Pulmonary artery endothelial cell (primary cell): ENCODE measurements around the gene HAGHL. TPM values are rescaled to one million over a fixed set of nuclear protein-coding genes. Genes with fewer than 3 reads are reported as not detected.
"Not testable (repeated sequence)": the region's sequence is repeated elsewhere in the genome, so short reads cannot be mapped to it uniquely, and the experiment has no call there.

ENCODE experiments used
- DNase-seq: peaks from one replicate; pipeline ENCODE4 v3.0.0-alpha.2; 2011; ENCODE audit warnings: low read depth, low spot score
- total RNA-seq: library from RNA; depleted of rRNA; stranded (reverse); fragments of >200 nt; gene quantifications from 2 replicates; pipeline ENCODE4 v1.2.3, GENCODE V29; 2014

The HAGHL gene
- total RNA-seq, 1 donor from 2014 or later, result 17.6 TPM

DNA sequence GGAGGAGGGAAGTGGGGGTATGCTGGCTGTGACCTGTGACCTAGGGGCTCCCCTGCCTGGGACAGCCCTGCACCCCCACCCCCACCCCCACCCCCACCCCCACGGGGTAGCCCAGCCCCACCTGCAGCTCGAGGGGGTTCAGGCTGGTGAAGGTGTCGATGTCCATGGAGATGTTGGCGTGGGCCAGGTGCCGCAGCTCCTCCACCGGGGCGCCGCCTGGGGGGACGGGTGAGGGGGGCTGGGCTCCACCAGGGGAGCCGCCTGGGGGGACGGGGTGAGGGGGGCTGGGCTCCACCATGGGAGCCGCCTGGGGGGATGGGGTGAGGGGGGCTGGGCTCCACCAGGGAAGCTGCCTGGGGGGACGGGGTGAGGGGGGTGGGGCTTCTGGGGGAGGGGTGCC lies 43.5 kb downstream of the HAGHL start:
- DNase-seq, result no peak

DNA sequence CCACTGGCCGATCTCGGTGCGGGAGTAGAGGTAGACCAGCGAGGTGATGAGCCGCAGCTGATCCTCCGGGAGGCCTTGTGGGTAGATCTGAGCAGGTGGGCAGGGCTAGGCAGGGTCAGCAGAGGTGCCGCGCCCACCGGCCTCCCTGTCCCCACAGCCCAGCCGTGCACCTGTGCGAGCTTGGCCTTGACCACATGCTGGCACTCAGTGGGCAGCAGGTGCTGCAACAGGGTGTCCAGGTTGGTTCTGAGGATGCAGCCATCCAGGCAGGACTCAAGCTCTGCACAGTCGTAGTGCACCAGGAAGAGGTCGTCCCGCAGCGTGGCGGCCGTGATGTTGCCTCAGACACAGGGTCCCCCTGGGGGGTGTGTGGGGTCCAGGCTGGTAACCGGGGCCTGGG lies 46.1 kb downstream of the HAGHL start:
- no peak for DNase-seq

- no peak for DNase-seq
Observed at GRCh38 chr16:774086-775001, 47.4 kb downstream of the HAGHL start.

DNA sequence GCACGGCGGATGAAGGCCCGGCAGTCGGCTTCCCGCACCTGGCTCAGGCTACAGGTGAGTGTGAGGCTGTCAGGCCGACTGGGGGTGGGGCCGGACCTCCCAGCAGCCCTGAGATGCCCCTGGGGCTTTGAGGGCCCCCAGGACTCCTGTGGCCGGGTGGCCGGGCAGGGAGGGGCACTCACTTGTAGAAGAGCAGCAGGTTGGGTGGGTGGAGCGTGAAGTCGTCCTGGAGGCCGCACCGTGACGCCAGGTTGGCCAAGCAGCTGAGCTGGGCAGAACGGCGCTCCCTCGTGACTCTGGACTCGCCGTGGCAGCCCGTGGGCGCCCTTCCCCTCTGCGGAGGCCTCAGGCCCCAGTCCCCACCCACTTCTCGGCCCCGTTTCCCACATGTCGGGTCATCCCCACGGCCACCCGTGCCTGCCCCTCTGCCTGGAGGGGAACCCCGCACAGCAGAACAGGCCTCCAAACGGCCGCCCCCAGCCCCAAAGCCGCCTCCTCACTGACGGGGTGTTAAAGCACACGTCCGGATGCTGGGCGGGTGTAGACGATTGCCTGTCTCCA lies 48.4 kb downstream of the HAGHL start:
- no peak for DNase-seq

DNA sequence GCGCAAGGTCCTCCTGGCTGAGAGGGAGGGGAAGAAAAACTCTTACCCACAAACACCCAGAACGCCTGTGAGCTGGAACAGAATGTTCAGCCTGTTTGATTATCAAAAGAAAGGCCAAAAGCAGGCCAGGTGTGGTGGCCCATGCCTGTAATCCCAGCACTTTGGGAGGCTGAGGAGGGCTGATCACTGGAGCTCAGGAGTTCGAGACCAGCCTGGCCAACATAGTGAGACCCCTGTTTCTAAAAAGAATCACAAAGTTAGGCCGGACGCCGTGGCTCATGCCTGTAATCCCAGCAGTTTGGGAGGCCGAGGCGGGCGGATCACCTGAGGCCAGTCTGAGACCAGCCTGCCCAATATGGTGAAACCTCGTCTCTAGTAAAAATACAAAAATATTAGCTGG lies 49.4 kb downstream of the HAGHL start:
- not testable (repeated sequence) for DNase-seq

DNA sequence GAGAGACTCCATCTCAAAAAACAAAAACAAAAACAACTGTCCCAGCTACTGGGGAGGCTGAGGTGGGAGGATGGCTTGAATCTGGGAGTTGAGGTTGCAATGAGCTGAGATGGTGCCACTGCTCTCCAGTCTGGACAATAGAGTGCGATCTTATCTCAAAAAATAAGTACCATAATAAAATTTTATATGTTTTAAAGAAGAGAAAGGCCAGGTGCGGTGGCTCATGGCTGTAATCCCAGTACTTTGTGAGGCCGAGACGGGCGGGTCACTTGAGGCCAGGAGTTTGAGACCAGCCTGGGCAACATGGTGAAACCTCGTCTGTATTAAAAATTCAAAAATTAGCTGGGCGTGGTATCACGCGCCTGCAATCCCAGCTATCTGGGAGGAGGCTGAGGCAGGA lies 49.9 kb downstream of the HAGHL start:
- no peak for DNase-seq

GRCh38 chr16:777826-778225 lies 50.9 kb downstream of the HAGHL start:
- DNase-seq, result no peak

DNA sequence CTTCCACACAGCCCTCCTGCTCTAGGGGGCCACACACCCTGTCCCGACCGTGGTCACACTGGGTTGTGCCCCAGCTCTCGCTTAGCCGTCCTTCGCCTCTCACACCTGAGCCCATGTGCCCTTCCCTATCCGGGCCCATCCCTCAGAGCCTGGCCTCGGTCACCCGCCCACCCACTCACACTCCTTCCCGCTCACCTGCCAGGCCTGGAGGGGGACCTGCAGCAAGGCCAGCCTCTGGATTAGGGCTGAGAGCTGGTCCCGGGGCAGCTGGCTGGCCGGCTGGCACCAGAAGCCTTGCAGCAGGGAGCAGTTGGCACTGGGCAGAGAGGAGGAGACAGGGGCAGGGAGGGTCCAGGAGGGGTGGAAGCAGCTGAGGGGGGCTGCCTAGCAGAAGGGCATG lies 51.5 kb downstream of the HAGHL start:
- DNase-seq, result no peak

- no peak for DNase-seq
Observed at GRCh38 chr16:778909-779527, 52.1 kb downstream of the HAGHL start.

Other genes with a start within 250 kb of the HAGHL start
- 39.0 and 40.7 TPM in 2 replicates for gene CAPN15, start 199.4 kb upstream of the HAGHL start, total RNA-seq
- not detected in 2 replicates for gene PRR35, start 166.7 kb upstream of the HAGHL start, total RNA-seq
- 0.71 and 2.1 TPM in 2 replicates for gene NHLRC4, start 160.1 kb upstream of the HAGHL start, total RNA-seq
- gene PIGQ, start 157.1 kb upstream of the HAGHL start, total RNA-seq, result 21.0 and 24.1 TPM in 2 replicates
- 11.9 and 12.9 TPM in 2 replicates for gene RAB40C, start 137.0 kb upstream of the HAGHL start, total RNA-seq
- gene WFIKKN1, start 96.1 kb upstream of the HAGHL start, total RNA-seq, result 0.07 TPM in 2 replicates
- gene METTL26, start 90.8 kb upstream of the HAGHL start, total RNA-seq, result 61.9 and 101 TPM in 2 replicates
- 14.2 and 22.3 TPM in 2 replicates for gene MCRIP2, start 85.3 kb upstream of the HAGHL start, total RNA-seq
- 10.7 and 14.8 TPM in 2 replicates for gene WDR90, start 77.7 kb upstream of the HAGHL start, total RNA-seq
- 36.0 and 37.2 TPM in 2 replicates for gene RHOT2, start 59.0 kb upstream of the HAGHL start, total RNA-seq
- gene RHBDL1, start 51.4 kb upstream of the HAGHL start, total RNA-seq, result 0.71 and 0.73 TPM in 2 replicates
- 131 and 146 TPM in 2 replicates for gene STUB1, start 46.7 kb upstream of the HAGHL start, total RNA-seq
- gene JMJD8, start 42.8 kb upstream of the HAGHL start, total RNA-seq, result 28.8 and 30.9 TPM in 2 replicates
- gene WDR24, start 36.7 kb upstream of the HAGHL start, total RNA-seq, result 4.0 and 4.7 TPM in 2 replicates
- gene FBXL16, start 21.3 kb upstream of the HAGHL start, total RNA-seq, result 0.04 and 0.20 TPM in 2 replicates
- 30.9 and 68.3 TPM in 2 replicates for gene METRN, start 12.0 kb upstream of the HAGHL start, total RNA-seq
- 23.1 and 28.8 TPM in 2 replicates for gene ANTKMT, start 6.0 kb upstream of the HAGHL start, total RNA-seq
- 1.3 and 1.4 TPM in 2 replicates for gene CCDC78, start 663 bp upstream of the HAGHL start, total RNA-seq
- 32.9 and 48.5 TPM in 2 replicates for gene CIAO3, start 13.9 kb downstream of the HAGHL start, total RNA-seq
- gene MSLN, start 33.6 kb downstream of the HAGHL start, total RNA-seq, result not detected in 2 replicates
- 41.9 and 45.0 TPM in 2 replicates for gene RPUSD1, start 61.3 kb downstream of the HAGHL start, total RNA-seq
- gene CHTF18, start 61.5 kb downstream of the HAGHL start, total RNA-seq, result 14.2 and 21.4 TPM in 2 replicates
- not detected in 2 replicates for gene GNG13, start 73.6 kb downstream of the HAGHL start, total RNA-seq
- gene LMF1, start 243.9 kb downstream of the HAGHL start, total RNA-seq, result 8.2 and 12.9 TPM in 2 replicates